ENCODE results near the gene MISP3. TPM values are rescaled to one million over a fixed set of nuclear protein-coding genes. Genes with fewer than 3 reads are reported as not detected.

The MISP3 gene
- total RNA-seq, result 0.78 and 1.2 TPM in 2 replicates

GRCh38 chr19:14072535-14073260, at the start of gene MISP3:
Gene MISP3, plus strand, starts transcription at chr19:14072786. Its CDS starts 524 bp downstream, at chr19:14073310.

GRCh38 chr19:14027856-14028450, 44.6 kb upstream of the MISP3 start, which contains the start of gene RLN3:
Gene RLN3, plus strand, starts transcription at chr19:14028148. Its CDS starts 57 bp downstream, at chr19:14028205.

GRCh38 chr19:14031719-14032480, 40.7 kb upstream of the MISP3 start, which contains the start of gene IL27RA:
Gene IL27RA, plus strand, starts transcription at chr19:14031762. Its CDS starts 111 bp downstream, at chr19:14031873.

GRCh38 chr19:14061751-14062557, 10.6 kb upstream of the MISP3 start, which contains the start of gene PALM3:
Gene PALM3, minus strand, starts transcription at chr19:14062076. Its CDS starts 96 bp downstream, at chr19:14061980.

GRCh38 chr19:14085309-14085995, 12.9 kb downstream of the MISP3 start, which contains the start of gene C19orf67:
Gene C19orf67, minus strand, starts transcription at chr19:14085783. Its CDS starts 156 bp downstream, at chr19:14085627.

GRCh38 chr19:14090509-14091080, 18.0 kb downstream of the MISP3 start, which contains the start of gene SAMD1:
Gene SAMD1, minus strand, starts transcription at chr19:14090751.

GRCh38 chr19:14117668-14118164, 45.1 kb downstream of the MISP3 start, which contains the start of gene PRKACA:
Gene PRKACA, minus strand, starts transcription at chr19:14117762. Its CDS starts 215 bp downstream, at chr19:14117547.

Other genes starting within 250 kb of the MISP3 start
- gene NANOS3, start 195.7 kb upstream of the MISP3 start, total RNA-seq, result 0.74 TPM in 1 of 2 replicates, not detected in the other
- gene BRME1, start 166.7 kb upstream of the MISP3 start, total RNA-seq, result under 0.01 and 0.37 TPM in 2 replicates
- gene CC2D1A, start 166.6 kb upstream of the MISP3 start, total RNA-seq, result 8.3 and 14.3 TPM in 2 replicates
- gene PODNL1, start 134.4 kb upstream of the MISP3 start, total RNA-seq, result 3.9 and 4.8 TPM in 2 replicates
- gene DCAF15, start 120.3 kb upstream of the MISP3 start, total RNA-seq, result 4.5 and 11.4 TPM in 2 replicates
- gene RFX1, start 66.5 kb upstream of the MISP3 start, total RNA-seq, result 2.7 and 7.1 TPM in 2 replicates
- gene RLN3, start 44.6 kb upstream of the MISP3 start, total RNA-seq, result not detected in 2 replicates
- gene IL27RA, start 41.0 kb upstream of the MISP3 start, total RNA-seq, result 4.5 and 14.1 TPM in 2 replicates
- gene PALM3, start 10.7 kb upstream of the MISP3 start, total RNA-seq, result 0.30 and 0.92 TPM in 2 replicates
- gene C19orf67, start 13.0 kb downstream of the MISP3 start, total RNA-seq, result not detected in 2 replicates
- 16.3 and 29.7 TPM in 2 replicates for gene SAMD1, start 18.0 kb downstream of the MISP3 start, total RNA-seq
- gene PRKACA, start 45.0 kb downstream of the MISP3 start, total RNA-seq, result 54.9 and 77.4 TPM in 2 replicates
- gene ASF1B, start 63.8 kb downstream of the MISP3 start, total RNA-seq, result 0.89 and 4.8 TPM in 2 replicates
- 1.5 and 5.0 TPM in 2 replicates for gene ADGRL1, start 133.4 kb downstream of the MISP3 start, total RNA-seq